DMS79 treated with DMSO at 0.1 percent for 48 hours (cell line): ENCODE measurements around the gene MYO1A.
A peak's percentile ranks its signal among the peaks of the same experiment; 100 is the strongest.
"Not testable (repeated sequence)": the region's sequence is repeated elsewhere in the genome, so short reads cannot be mapped to it uniquely, and the experiment has no call there.

Experiments used
- DNase-seq: peaks from one replicate; lab custom pipeline; 2025; lab: John Stamatoyannopoulos, UW

The MYO1A gene

DNA sequence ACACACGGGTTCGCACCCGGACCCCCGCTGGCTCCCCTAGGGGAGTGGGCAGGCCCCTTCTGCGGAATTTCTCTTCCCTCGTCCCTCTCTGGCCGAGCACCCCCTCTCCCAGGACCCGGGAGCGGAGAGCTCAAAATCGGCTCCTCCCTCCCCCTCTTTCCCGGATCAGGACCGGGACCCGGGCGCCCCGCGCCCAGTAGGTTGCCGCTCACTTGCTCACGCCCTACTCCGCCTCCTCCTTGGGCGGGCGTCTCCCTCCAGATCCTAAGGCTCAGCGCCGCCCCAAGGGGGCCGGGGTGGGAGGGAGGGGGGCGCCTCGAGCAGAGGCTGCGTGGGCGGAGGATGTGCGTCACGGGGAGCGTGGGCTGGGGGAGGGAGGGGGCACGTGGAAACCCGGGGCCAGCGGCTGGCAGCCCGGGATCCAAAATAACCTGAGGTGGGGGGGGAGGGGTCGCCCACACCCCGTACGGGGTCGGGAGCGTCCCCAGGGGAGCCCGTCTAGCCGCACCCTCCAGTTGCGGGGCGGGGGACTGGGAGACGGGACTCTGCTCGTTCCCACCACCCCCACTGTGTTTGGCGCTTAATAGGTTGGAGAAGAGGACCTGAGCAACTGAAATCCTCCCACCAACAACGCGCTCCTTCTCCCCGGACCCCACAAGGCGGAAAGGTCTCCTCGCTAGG is 37.2 kb upstream of the MYO1A start:
- no peak for DNase-seq

DNA sequence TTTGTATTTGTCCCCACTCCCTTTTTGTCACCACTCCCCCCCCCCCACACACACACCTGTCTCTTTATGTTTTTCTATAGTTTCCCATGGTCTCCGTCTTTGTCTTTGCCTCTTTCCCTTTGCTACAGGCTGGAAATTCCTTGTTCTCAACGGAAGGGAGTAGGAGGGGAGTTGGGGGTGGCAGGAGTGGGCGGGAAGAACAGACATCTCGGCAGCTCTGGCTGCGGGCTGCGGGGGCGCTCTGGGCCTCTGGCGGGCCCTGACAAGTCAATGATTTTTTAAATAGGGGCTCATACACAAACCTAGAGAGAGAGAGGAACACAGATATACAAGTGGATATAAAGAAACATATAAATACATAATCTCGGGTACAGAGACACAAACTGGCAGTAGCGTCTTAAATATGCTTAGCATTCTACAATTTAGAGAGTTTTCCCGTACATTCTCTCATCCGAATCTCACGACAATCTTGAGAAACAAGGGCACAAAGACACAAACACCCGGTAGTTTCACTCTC is 36.6 kb upstream of the MYO1A start:
- DNase-seq, result peak; percentile 38

DNA sequence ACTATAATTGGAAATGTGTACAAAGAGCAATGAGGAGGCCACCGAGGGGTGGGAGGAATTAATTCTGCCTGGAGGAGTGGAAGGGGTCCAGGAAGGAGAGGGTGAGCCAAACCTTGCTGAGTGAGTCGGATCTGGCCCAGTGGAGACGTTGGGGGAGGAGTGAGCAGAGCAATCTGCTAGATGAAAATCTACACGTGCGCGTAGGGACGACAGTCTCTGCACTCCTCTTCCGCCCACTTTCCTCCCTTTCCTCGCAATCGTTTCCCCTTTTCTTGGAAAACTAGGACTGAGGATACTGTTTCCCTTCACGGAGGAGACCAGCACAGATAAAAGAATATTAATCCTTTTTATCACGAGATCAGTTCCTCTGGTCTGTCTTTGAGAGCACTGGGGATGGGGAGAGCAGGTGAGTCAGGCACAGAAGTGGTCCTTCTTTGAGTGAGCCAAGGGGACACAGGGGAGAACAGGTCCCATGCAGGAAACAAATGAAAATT is 36.1 kb upstream of the MYO1A start:
- DNase-seq, result no peak

DNA sequence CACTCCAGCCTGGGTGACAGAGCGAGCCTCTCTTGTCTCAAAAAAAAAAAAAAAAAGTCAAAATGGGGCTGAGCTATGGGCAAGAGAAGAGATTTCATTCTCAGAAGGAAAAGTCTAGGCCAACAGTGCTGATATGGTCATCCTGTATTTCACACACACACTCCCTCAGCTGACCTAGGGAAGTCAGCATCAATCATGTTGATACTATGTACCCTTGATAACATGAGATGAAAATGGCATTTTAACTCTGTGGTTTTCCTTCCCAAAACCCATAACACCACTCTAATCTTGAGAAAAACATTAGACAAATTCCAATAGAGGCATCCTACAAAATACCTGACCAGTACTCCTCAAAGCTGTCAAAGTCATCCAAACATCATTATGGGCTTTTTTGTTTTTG is 30.9 kb upstream of the MYO1A start:
- no peak for DNase-seq

DNA sequence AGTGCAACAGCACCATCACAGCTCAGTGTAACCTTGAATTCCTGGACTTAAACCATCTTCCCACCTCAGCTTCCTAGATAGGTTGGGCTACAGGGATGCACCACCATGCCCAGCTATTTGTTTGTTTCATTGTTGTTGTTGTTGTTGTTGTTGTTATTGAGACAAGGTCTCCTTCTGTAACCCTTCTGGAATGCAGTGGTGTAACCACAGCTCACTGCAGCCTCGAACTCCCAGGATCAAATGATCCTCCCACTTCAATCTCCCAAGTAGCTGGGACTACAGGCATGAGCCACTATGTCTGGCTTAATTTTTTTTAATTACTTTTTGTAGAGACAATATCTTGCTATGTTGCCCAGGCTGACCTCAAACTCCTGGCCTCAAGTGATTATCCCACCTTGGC is 29.9 kb upstream of the MYO1A start:
- DNase-seq, result no peak

DNA sequence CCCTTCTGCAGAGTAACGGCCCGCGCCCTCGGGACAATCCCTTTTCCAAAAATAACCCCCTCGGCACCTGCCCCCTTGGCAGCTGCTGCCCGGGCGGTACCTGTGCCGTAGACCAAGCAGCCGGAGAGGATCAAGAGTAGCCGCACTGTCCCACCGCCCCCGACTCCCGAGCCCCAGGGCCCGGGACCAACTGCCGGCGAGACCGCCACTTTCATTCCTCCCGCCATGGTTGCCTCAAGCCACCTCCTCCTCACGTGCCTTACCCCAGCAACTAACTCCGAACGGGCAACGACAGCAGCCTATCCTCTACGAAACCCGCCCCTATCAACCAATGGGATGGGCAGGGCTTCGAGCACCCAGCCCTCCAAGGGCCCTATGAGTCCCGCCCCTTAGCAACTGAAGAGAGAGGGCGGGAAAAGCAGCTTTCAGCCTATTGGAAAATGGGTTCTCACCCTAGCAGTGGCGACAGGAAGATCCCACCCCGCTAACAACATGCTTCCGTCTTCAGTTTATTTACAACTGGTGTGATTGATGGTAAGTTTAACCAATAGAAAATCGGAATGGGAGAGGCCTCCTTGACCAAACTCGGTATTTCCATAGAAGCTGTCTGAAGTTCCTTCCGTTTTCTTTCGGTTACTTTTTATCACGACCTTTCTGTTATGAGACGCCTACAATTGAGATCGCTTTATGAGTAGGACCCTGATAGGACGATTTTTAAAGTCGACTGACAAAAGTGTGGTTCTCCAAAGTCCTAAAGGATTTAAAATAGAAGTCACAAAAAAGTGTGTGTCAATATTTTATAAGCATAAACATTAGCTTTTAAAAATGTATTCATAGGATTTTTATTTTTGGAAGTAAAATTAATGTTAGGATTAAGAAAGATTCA is 28.8 kb upstream of the MYO1A start, which contains the start of gene NEMP1:
Gene NEMP1, minus strand, starts transcription at position 273 of the 886 bp plus-strand sequence. Its CDS starts 46 bp downstream, at position 227.
- DNase-seq, result peak; percentile 100

DNA sequence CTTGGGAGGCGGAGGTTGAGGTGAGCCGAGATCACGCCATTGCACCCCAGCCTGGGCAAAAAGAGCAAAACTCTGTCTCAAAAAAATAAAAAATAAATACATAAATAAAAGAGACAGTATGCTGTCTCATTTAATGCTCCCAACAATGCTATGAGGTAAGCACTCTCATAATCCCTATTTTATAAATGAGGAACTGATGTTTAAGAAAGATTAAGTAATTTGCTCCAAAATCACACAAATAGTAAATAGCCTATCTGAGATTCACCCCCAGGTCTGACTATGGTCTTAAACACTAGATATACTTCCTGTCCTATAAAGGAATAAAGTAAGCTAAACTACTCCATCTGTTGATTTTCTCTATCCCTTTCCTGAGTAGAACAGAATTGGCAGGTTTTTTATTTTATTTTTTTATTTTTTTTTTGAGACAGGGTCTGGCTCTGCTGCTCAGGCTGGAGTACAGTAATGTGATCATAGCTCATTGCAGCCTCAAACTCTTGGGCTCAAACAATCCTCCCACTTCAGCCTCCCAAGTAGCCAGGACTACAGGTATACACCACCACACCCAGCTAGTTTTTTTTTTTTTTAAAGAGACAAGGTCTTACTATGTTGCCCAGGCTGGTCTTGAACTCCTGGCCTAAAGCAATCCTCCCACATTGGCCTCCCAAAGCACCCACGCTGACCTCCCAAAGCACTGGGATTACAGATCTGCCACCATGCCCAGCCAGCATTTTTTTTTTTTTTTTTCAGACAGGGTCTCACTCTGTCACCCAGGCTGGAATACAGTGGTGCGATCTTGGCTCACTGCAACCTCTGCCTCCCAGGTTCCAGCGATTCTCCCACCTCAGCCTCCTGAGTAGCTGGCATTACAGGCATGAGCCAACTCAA is 23.9 kb upstream of the MYO1A start:
- not testable (repeated sequence) for DNase-seq

DNA sequence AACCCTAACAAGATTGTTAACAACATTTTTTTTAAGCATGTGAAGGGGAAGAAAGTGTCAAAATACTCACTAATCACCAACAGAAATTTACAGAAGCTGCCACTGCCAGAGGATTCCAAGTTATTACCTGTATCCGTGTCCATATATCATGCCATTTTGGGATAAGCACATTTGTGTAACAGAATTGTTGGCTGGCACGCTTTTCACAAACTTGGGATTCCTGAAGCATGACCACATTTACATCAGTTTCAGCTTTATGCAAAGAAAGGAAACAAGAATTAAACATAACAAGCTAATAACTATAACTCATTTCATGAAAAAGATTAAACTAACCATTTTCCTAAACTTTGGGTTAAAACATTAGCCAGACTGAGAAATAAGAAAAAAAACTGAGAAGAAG is 22.7 kb upstream of the MYO1A start:
- DNase-seq, result no peak

DNA sequence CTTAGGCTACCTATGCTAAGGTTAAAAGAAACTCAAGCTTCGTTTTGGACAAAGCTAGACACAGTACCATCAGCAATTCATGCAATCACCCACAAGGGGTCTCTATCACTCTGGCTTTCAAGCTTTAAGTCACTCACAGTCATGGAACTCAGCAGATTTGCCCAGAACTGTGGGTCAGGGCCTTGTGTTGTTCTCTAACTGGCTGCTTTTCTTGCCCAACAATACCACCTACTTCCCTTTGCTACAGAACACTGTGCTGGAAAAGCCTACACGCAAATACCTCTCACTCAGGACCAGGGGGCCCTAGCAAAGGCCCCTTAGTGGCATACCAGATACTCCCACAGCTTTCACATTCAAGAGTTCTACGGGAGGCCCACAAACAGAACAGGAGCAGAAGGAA is 19.6 kb upstream of the MYO1A start:
- no peak for DNase-seq

DNA sequence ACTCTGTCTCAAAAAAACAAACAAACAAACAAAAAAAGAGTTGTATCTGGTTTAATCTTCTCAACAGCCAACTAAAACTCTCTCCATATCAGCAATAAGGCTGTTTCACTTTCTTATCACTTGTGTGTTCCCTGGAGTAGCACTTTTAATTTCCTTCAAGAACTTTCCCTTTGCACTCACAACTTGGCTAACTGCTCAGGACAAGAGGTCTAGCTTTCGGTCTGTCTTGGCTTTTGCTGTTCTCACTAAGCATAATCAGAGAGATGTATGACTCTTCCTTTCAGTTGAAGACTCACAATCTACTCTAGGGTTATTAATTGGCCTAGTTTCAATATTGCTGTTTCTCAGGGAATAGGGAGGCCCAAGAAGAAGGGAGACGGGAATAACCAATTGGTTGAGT is 16.3 kb upstream of the MYO1A start:
- DNase-seq, result no peak

DNA sequence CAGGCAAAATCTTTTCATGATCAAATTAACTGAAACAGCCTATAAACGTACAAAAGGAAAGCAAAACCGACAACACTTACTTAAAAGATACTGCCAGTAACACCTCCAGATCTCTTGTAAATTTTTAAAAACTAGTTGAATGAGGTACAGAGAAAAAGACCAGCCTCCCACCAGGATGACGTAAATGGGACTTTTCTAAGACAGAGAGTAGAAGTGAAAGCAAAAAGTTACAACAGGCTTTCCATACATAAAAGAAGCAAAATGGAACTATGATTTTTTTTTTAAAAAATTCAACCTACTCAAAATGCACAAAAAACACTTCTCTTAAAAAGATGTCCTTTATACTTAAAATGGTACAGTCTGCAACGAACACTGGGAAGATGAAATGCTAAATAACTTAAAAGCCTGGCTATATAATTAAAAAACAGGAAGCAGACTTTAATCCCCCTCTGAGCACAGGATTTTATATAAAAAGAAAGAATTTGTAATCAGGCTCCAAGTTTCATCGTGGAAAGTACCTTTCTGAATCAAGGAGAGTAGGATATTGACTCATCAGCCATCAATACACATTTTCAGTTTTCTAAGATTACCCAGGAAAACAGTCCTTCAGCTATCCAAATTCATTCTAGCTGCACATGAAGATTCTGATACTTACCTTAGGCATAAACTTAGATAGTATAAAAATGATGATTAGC is 14.2 kb upstream of the MYO1A start:
- no peak for DNase-seq

DNA sequence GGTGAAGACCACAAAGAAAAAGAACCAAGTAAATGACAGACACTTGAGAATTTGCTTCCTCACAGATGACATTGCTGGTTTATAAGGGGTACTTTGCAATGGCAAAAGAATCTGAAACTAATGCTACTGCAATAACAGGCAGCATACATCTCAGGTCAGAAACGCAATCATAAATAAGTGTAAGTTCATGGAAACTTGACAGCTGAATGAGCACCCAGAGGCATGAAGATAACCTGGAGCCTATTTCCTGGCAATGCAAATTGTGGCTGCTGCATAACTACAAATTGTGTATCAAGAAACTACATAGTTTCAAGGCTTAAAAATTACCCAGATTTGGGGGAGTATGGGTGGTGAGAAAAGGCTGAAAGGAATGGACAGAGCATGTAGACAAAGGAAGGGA is 8.5 kb upstream of the MYO1A start:
- DNase-seq, result no peak

DNA sequence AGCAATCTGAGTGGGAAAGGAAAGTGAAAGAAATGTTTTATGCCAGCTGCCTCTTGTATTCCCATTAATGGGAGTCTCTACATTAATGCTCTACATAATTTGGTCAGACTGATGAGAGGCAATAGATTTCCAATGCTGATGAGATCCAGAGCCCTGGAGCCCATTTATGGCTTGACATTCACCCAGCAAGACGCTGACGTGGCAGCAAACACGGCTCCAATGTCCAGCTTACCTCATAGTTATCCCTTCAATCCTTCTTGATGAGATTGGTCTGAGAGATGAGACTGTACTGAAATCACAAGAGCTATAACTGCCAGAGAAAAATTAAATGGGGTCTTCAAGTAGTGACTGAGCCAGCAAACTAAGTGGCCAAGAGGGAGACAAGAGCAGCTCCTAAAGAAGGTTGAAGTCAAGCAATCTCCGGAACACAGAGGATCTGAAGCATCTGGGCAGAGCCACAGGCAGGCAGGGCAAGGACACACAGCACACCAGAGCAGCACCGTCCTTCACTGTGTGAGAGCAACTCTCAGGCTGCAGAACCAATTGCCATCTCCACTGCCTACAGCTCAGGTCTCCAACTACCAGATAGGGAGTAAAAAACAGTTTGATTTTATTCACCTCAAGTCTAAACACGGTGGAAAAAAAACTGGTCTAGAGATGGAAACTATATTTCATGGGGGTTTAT is 7.3 kb upstream of the MYO1A start:
- DNase-seq, result no peak

DNA sequence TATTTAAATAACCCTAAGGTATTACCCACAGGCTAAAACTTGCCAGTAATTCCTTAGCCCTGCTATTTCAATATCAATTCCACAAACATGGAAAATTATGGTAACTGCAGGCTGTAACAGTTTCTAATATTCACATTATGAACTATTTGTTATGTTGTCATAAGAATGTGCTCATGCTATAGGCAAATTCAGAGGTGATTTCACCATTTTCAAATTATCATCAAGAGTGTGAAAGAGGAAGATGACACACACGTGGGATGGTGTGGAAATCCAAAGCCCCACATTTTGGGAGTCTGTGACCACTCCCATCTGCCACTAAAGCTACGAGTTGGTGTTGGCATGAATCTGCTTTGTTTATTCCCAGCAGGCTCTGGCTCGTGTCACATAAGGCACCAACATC is 5.9 kb upstream of the MYO1A start:
- no peak for DNase-seq

DNA sequence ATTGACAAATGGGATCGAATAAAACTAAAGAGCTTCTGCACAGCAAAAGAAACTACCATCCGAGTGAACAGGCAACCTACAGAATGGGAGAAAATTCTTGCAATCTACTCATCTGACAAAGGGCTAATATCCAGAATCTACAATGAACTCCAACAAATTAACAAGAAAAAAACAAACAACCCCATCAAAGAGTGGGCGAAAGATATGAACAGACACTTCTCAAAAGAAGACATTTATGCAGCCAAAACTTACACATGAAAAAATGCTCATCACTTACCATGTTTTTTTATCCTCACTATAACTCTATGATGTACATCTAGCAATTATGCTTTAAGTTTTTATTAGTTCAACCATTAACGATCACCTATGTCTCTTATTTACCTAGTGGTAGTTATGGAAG is 4.0 kb upstream of the MYO1A start:
- DNase-seq, result not testable (repeated sequence)

DNA sequence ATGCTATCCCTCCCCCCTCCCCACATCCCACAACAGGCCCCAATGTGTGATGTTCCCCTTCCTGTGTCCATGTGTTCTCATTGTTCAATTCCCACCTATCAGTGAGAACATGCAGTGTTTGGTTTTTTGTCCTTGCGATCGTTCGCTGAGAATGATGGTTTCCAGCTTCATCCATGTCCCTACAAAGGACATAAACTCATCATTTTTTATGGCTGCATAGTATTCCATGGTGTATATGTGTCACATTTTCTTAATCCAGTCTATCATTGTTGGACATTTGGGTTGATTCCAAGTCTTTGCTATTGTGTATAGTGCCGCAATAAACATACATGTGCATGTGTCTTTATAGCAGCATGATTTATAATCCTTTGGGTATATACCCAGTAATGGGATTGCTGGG is 3.2 kb upstream of the MYO1A start:
- DNase-seq, result not testable (repeated sequence)

DNA sequence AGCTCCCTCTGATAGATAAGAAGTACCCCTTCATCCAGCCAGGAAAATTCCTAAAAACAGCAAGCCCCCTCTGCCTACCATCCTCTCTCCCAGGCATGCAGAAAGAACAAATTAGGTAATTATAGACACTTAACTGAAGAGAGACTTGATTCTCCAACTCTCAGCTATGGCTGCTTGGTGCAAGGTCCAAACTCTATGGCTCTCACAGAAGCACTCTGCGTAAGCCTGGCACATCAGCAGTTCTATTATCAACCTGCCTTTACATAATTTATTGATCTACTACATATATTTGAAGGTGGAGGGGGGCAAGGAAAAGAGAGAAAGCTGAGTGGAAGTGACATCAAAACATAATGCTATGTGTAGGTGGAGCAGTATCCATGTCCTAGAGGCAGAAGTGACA is 1.1 kb upstream of the MYO1A start:
- no peak for DNase-seq

DNA sequence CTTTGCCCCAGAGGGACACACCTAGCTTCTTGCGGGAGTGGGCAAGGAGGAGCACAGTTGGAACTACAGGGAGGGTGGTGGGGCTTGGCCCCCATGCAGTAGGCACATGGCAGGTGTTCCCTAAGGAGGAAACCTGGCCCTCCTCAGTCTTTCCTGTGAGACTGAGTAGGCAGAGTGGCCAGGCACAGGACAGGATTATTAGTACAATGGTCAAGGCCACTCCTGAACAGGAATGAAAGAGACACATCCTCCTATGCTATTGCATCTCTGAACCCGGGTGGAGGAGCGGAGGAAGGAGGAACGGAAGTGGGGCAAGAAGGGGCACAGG is 846 bp downstream of the MYO1A start:
- no peak for DNase-seq

DNA sequence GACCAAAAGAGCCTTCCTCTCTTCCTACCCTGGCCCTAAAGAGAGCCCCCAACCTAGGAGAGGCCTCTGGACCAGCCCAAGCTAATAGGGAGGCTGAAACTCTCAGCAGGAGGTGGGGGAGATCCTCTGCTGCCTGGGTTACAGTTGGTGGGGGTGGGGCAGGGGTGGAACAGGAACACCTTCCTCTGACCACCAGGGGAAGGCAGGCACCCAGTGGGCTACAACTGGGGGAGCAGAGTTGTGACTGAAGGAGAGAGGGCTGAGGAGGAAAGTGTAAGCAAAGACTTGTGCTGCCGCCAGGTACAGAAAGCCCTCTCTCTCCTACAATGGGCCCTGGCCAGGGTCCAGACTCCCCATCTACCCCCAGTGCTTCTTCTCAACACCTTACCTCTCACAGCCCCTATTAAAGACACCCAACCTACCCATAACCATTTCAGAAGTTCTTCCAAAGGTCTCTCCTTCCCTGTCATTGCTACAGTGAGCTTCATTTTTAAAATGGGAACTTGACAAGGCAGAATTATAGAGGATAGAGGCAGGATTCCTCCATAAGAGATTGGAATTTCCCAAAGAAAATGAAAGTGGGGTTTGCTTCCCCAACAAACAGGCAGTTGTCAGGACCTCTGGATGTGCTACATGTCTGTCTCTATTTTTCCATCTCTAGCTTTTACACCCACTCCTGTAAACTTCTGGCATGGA is 1.4 kb downstream of the MYO1A start:
- no peak for DNase-seq

DNA sequence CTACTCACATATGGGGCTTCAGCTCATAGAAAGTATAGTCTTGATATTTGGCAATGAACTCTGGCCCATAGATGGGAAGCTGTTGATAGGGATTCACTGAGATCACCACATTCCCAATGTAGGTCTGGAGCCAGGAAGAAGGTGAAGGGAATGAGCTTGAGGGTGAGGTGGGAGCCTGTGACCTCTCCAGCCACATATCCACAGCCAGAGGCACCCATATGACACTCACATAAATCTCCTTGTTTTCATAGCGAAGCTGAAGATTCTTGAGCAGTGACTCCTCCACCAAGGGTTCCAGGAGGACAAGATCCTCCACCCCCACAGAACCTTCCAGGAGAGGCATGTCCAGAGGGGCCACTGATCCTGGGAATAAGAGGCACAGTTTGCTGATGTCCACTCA is 1.9 kb downstream of the MYO1A start:
- no peak for DNase-seq
